Stomach smooth muscle (tissue), 2 donors: ENCODE data around the gene URB1.
"Not testable (repeated sequence)": the region's sequence is repeated elsewhere in the genome, so short reads cannot be mapped to it uniquely, and the experiment has no call there.

Experiments used
- H3K27ac ChIP-seq: one replicate; pipeline ENCODE4 v1.7.0; 2013; ENCODE audit warnings: mild to moderate bottlenecking, low read length, inconsistent platforms
- H3K27me3 ChIP-seq, 2 donors: one replicate each; pipeline ENCODE4 v1.7.0; 2013; ENCODE audit warnings: low read length in 2 of 2; ENCODE audit not compliant: insufficient read depth in 2 of 2, control insufficient read depth in 1 of 2
- H3K36me3 ChIP-seq, 2 donors: one replicate each; pipeline ENCODE4 v1.7.0; 2013; ENCODE audit warnings: low read length in 2 of 2; ENCODE audit not compliant: control insufficient read depth in 2 of 2, insufficient read depth in 2 of 2
- H3K4me1 ChIP-seq: one replicate; pipeline ENCODE4 v1.7.0; 2013; ENCODE audit warnings: low read length; ENCODE audit not compliant: control insufficient read depth, insufficient read depth
- H3K4me3 ChIP-seq, 2 donors: one replicate each; pipeline ENCODE4 v1.7.0; 2013; ENCODE audit warnings: low read length in 2 of 2
- H3K9ac ChIP-seq, 2 donors: one replicate each; pipeline ENCODE4 v1.7.0; 2013; ENCODE audit warnings: low read length in 2 of 2, mild to moderate bottlenecking in 1 of 2
- H3K9me3 ChIP-seq, 2 donors: one replicate each; pipeline ENCODE4 v1.7.0; 2013; ENCODE audit warnings: low read length in 2 of 2; ENCODE audit not compliant: control insufficient read depth in 2 of 2
- donor health status: healthy.
- donor health status: Pancreatic carcinoma.

Gene URB1

DNA sequence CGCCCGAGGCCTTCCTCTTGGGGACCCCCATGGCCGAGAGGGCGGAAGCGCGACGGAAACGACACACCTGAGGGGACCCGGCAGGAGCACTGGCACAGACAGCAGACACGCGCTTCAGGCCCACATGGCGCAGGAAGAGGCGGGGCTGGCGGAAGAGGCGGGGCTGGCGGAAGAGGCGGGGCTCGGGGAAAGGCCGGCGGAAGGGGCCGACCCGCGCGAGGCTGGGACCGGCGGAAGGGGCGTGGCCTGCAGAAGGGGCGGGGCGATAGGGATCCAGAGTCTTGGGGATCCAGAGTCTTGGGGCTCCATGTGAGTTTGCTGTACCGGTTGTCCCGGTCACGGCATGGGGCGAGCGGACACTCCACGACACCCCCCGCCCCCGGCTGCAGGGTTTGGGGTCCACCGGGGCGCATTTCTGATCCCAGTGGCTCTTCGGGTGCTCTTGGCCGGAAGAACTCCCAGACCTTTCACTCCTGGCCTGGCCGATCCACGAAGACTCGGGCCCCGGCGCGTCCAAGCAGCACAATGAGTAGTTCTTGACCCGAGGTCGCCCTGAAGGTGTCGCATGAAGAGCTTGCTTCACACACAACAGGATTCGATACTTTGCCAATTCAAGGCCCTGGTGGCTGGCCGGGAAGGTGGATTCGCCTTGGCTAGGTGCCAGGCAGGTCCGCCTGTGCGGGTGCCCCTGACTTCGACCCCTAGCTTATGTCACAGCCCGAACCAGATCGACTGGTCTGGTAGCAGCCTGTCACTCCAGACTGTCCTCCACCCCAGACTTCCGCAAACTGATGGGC, at the start of gene URB1:
Gene URB1 (minus strand): TSS at position 133 of the 797 bp plus-strand sequence. CDS start 102 bp downstream, at position 31.
- peaks cover 2% of the 10 kb centered on the region in 2 donors for H3K36me3 ChIP-seq
- H3K4me3 ChIP-seq: peak within 1 kb of the TSS; percentile 89 to 94
- no peaks in the 10 kb centered on the region for H3K27me3 ChIP-seq
- H3K4me1 ChIP-seq: peaks cover 17% of the 10 kb centered on the region
- no peaks in the 10 kb centered on the region for H3K9me3 ChIP-seq
- H3K9ac ChIP-seq: peak within 1 kb of the TSS; percentile 76 to 82
- peak within 1 kb of the TSS; percentile 73 for H3K27ac ChIP-seq

DNA sequence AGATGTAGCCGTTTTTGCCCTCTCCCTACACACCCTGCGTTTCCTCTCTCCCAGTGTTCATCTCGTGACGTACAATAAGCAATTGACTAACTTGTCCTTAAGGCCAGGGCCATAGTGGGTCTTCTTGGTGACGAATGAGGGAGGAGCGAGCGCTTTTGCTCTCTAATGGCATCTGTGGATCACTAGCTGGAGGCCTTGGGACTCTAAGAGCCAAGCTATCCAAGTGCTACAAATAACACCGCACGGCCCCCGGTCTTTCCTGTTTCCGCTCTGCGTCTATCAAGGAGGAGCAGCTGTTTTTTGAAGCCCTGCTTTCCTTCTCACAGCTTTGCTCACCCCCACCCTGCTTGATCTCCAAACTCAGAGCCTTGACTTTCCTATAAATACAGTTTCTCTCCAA, 44.9 kb upstream of the URB1 start:
- H3K4me3 ChIP-seq: no peak overlapping the region
- H3K27me3 ChIP-seq: no peaks in the 10 kb centered on the region
- H3K9me3 ChIP-seq: no peaks in the 10 kb centered on the region
- peaks cover 0 to 3% of the 10 kb centered on the region in 2 donors for H3K36me3 ChIP-seq
- H3K27ac ChIP-seq: no peak overlapping the region
- H3K9ac ChIP-seq: no peak overlapping the region
- H3K4me1 ChIP-seq: no peaks in the 10 kb centered on the region

GRCh38 chr21:32432982-32433660, 40.3 kb upstream of the URB1 start:
- H3K36me3 ChIP-seq, H3K27me3 ChIP-seq, H3K9ac ChIP-seq, H3K9me3 ChIP-seq, H3K27ac ChIP-seq, H3K4me3 ChIP-seq, H3K4me1 ChIP-seq: not testable (repeated sequence)

- peaks cover 2% of the 10 kb centered on the region for H3K4me1 ChIP-seq
- H3K27ac ChIP-seq: no peak overlapping the region
Observed at GRCh38 chr21:32427958-32428623, 35.3 kb upstream of the URB1 start.

GRCh38 chr21:32426592-32427051, 33.8 kb upstream of the URB1 start:
- Histone ChIP-seq H3K9me3 (no peaks in the 10 kb centered on the region), H3K27me3 (no peaks in the 10 kb centered on the region), H3K4me1 (peaks cover 2% of the 10 kb centered on the region), H3K4me3 (no peak overlapping the region), H3K27ac (no peak overlapping the region), H3K36me3 (peaks cover 0 to 2% of the 10 kb centered on the region in 2 donors), H3K9ac (no peak overlapping the region)

More at GRCh38 chr21:32427958-32428623, 35.3 kb upstream of the URB1 start:
- H3K9ac ChIP-seq: no peak overlapping the region
- H3K36me3 ChIP-seq: peaks cover 0 to 2% of the 10 kb centered on the region in 2 donors
- H3K4me3 ChIP-seq: no peak overlapping the region
- H3K9me3 ChIP-seq: no peaks in the 10 kb centered on the region
- H3K27me3 ChIP-seq: no peaks in the 10 kb centered on the region

DNA sequence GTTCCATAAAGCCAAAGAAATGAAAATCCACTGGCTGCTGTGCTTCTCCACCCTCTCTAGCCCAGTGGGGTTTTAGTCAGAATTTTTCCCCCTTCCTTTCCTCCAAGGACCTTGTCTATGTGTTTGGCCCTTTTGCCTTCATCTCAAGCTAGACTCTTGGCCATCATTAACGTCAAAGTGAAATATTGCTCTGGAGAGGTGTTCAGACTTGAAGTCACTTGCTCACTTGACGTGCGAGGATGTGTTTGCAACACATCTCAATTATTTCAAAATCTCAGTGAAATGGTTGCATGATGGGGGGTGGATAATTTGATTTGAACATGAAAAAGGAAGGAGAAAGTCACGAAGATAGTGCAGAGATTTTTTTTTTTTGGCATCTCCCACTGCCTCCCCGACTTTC, 33.3 kb upstream of the URB1 start:
- no peaks in the 10 kb centered on the region for H3K27me3 ChIP-seq
- peaks cover 0 to 2% of the 10 kb centered on the region in 2 donors for H3K36me3 ChIP-seq
- H3K9ac ChIP-seq: no peak overlapping the region
- no peak overlapping the region for H3K4me3 ChIP-seq
- no peak overlapping the region for H3K27ac ChIP-seq
- peaks cover 2% of the 10 kb centered on the region for H3K4me1 ChIP-seq
- no peaks in the 10 kb centered on the region for H3K9me3 ChIP-seq

- Histone ChIP-seq H3K9ac (no peak overlapping the region), H3K4me3 (no peak overlapping the region), H3K4me1 (peaks cover 2% of the 10 kb centered on the region), H3K9me3 (no peaks in the 10 kb centered on the region), H3K36me3 (peaks cover 0 to 2% of the 10 kb centered on the region in 2 donors), H3K27me3 (no peaks in the 10 kb centered on the region), H3K27ac (no peak overlapping the region)
Observed at GRCh38 chr21:32425628-32426027, 32.8 kb upstream of the URB1 start.

DNA sequence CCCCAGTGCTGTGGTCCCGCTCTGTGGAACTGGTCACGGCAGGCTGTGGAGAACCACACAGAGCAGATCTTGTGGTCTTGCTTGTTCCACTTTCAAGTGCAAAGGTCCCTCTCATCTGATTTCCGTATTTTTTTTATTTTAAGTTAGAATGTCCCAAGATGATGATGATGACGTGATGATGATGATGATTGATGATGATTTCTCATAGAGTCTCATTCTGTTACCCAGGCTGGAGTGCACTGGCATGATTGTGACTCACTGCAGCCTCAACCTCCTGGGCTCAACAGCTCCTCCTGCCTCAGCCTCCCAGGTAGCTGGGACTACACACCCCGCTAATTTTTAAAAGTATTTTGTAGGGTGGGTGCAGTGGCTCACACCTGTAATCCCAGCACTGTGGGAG, 31.9 kb upstream of the URB1 start:
- Histone ChIP-seq H3K4me1 (peaks cover 2% of the 10 kb centered on the region), H3K27me3 (no peaks in the 10 kb centered on the region), H3K9me3 (no peaks in the 10 kb centered on the region), H3K36me3 (peaks cover 0 to 2% of the 10 kb centered on the region in 2 donors), H3K27ac (no peak overlapping the region), H3K9ac (no peak overlapping the region), H3K4me3 (no peak overlapping the region)

- Histone ChIP-seq H3K36me3 (peaks cover 0 to 2% of the 10 kb centered on the region in 2 donors), H3K4me3 (no peak overlapping the region), H3K27me3 (no peaks in the 10 kb centered on the region), H3K9me3 (no peaks in the 10 kb centered on the region), H3K4me1 (peaks cover 2% of the 10 kb centered on the region), H3K9ac (no peak overlapping the region), H3K27ac (no peak overlapping the region)
Observed at GRCh38 chr21:32424191-32424535, 31.4 kb upstream of the URB1 start.

DNA sequence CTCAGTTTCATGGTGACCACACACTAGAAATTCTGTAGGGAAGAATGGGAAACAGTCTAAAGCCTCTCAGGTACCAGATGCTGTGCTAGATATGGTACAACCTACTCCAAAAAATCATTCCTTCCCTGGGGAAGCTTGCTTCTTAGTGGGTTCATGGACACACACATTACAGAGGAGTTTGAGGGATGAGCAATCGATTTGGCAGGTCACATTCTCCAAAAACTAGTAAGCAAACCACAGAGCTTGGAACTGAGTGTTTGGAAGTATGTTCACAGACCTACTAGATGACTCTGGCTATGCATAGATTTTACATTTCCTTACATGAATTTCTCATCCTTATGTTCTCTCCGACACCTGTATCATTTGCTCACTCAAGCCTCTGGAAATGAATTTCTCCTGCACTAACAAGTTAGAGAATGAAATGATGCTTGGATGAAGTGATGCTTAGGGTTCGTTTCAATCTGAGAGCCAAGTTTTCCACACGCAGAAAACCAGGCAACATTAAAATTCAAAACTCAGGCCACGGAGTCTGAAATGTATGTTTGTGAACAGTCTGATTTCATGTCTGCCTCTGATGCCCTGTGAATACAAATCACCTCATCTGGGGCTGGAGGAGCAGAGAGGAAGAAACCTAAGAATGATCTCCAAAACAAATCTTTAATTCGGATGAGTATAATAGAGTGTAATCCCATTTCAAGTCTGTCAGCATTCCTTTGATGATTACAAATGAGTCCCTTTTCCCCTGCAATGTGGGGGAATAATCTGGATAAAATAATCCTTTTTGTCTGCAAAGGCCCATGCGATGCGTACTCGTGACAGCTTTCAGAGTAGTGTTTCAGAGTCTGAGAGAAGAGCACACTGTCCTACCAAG, 30.7 kb upstream of the URB1 start:
- Histone ChIP-seq H3K27ac (no peak overlapping the region), H3K9me3 (no peaks in the 10 kb centered on the region), H3K4me1 (peaks cover 2% of the 10 kb centered on the region), H3K9ac (no peak overlapping the region), H3K4me3 (no peak overlapping the region), H3K36me3 (peaks cover 0 to 2% of the 10 kb centered on the region in 2 donors), H3K27me3 (no peaks in the 10 kb centered on the region)
